Activated naive CD4-positive, alpha-beta T cell treated with anti-CD3 and anti-CD28 coated beads, Interleukin-2, amount 50 U/mL, for 24 hours (primary cell): ENCODE results near the gene C1orf167.

Source experiments
- H3K27ac Mint-ChIP-seq: one replicate; pipeline ENCODE4 v1.8.0; 2021; ENCODE audit warnings: mild to moderate bottlenecking, mixed read lengths
- H3K27me3 Mint-ChIP-seq: one replicate; pipeline ENCODE4 v1.8.0; 2021; ENCODE audit warnings: mixed read lengths
- H3K36me3 Mint-ChIP-seq: one replicate; pipeline ENCODE4 v1.8.0; 2021; ENCODE audit warnings: mixed read lengths
- H3K4me1 Mint-ChIP-seq: one replicate; pipeline ENCODE4 v1.8.0; 2021; ENCODE audit warnings: mixed read lengths
- H3K4me3 Mint-ChIP-seq: one replicate; pipeline ENCODE4 v1.8.0; 2021; ENCODE audit warnings: mild to moderate bottlenecking, mixed read lengths
- H3K9me3 Mint-ChIP-seq: one replicate; pipeline ENCODE4 v1.8.0; 2021; ENCODE audit warnings: mixed read lengths

Gene C1orf167

DNA sequence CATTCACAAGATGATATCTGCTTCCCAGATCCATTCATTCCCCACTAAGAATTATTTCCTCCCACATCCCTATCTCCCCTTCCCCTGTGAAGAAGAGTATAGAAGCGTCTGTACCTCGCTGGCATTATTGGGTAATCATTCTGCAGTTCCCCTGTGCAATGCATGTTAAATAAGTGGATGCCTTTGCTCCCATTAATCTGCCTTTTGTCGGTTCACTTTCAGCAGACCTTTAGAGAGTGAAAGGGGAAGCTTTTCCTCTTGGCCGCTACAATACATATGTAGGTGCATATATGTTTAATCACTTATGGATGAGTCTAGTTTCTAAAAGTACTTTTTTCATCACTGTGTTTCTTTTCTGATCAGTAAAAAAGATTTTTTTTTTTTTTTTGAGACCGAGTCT is 51.0 kb downstream of the C1orf167 start:
- no peaks in the 10 kb centered on the region for H3K27me3 Mint-ChIP-seq
- no peak overlapping the region for H3K4me3 Mint-ChIP-seq
- H3K9me3 Mint-ChIP-seq, result no peaks in the 10 kb centered on the region
- H3K36me3 Mint-ChIP-seq, result peaks cover 12% of the 10 kb centered on the region
- H3K4me1 Mint-ChIP-seq, result peaks cover 10% of the 10 kb centered on the region
- no peak overlapping the region for H3K27ac Mint-ChIP-seq

DNA sequence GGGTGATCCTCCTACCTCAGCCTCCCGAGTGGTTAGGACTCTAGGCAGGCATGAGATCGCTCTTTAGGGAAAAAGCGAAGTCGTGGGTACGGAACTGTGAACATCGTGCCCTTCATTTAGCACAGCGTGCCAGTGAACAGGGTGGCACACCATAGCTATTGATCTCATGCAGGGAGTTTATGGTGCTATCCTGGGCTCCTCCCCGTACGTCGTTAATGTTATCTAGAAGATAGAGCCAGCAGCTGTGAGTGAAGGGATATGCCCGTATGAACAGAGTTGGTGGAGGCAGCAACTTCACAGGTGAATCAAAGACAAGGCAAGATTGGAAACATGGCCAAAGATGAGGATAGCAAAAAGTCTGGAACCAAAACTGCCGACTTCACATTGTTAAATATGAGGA is 55.2 kb downstream of the C1orf167 start:
- H3K36me3 Mint-ChIP-seq, result peaks cover 17% of the 10 kb centered on the region
- H3K27me3 Mint-ChIP-seq, result no peaks in the 10 kb centered on the region
- no peak overlapping the region for H3K4me3 Mint-ChIP-seq
- no peaks in the 10 kb centered on the region for H3K9me3 Mint-ChIP-seq
- no peaks in the 10 kb centered on the region for H3K4me1 Mint-ChIP-seq
- no peak overlapping the region for H3K27ac Mint-ChIP-seq

DNA sequence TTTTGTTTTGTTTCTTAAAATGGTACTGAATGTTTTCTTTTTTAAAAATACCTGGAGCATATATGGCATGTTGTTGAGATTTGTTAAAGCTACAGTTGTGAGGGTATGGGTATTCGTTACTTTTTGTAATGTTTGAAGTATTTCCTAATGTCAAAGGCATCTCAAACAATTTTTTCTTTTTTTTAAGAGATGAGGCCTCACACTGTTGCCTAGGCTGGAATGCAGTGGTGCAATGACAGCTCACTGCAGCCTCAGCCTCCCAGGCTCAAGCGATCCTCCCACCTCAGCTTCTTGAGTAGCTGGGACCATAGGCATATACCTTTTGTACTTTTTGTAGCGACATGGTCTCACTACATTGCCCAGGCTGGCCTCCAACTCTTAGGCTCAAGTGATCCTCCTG is 60.1 kb downstream of the C1orf167 start:
- Mint-ChIP-seq H3K4me1 (no peaks in the 10 kb centered on the region), H3K27ac (no peak overlapping the region), H3K36me3 (peaks cover 12% of the 10 kb centered on the region), H3K27me3 (no peaks in the 10 kb centered on the region), H3K4me3 (no peak overlapping the region), H3K9me3 (no peaks in the 10 kb centered on the region)

DNA sequence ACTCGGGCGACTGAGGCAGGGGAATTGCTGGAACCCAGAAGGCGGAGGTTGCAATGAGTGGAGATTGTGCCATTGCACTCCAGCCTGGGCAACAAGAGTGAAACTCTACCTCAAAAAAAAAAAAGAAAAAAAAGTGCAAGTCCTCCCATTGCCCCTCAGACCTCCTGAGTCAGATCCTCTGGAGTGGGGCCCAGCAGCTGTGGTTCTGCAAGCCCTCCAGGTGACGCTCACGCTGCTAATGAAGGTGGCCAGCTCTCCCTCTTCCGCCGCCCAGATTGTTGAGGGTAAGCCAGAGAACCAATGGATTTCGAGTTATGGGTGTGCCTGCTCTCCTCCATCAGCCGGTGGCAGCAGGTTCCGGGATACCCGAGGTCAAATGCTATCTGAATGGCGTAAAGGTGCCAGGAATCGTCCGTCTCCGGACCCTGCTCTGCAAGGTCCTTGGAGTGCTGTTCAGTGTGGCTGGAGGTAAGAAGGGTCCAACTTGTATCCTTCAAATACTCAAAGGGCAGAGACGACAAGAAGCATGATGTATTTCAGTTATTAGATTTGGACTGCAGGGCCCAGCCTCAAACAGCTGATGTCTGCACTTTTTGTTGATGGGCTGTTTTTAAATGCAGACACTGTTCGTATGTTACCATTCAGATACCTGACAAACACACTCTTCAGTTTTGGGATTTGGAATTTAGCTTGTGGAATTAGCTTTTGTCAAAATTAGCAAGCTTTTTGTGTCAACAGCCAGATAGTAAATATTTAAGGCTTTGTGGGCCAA is 61.6 kb downstream of the C1orf167 start:
- H3K36me3 Mint-ChIP-seq, result peaks cover 9% of the 10 kb centered on the region
- H3K27me3 Mint-ChIP-seq, result no peaks in the 10 kb centered on the region
- no peak overlapping the region for H3K4me3 Mint-ChIP-seq
- no peaks in the 10 kb centered on the region for H3K4me1 Mint-ChIP-seq
- H3K9me3 Mint-ChIP-seq, result no peaks in the 10 kb centered on the region
- no peak overlapping the region for H3K27ac Mint-ChIP-seq

DNA sequence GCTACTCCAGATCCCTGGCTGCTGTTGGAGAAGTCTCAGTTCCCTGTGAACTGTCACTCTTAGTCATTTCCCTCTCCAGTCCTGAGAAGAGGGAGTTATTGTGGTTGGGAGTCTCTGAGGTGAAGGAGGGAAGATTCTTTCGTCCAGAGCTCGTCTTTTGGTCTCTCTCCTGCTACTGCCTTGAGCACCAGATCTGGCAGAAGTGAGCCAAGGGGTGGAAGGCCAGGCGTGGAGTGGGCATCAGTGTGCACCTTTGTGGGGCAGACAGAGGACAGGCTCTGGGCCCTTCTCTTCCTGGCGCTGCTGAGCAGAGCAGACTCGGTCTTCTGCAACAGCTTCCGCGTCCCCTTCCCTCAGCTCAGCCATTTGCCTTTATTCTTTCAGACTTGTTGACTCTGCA is 63.1 kb downstream of the C1orf167 start:
- Mint-ChIP-seq H3K4me3 (no peak overlapping the region), H3K36me3 (peaks cover 1% of the 10 kb centered on the region), H3K27ac (no peak overlapping the region), H3K4me1 (no peaks in the 10 kb centered on the region), H3K27me3 (no peaks in the 10 kb centered on the region), H3K9me3 (no peaks in the 10 kb centered on the region)

DNA sequence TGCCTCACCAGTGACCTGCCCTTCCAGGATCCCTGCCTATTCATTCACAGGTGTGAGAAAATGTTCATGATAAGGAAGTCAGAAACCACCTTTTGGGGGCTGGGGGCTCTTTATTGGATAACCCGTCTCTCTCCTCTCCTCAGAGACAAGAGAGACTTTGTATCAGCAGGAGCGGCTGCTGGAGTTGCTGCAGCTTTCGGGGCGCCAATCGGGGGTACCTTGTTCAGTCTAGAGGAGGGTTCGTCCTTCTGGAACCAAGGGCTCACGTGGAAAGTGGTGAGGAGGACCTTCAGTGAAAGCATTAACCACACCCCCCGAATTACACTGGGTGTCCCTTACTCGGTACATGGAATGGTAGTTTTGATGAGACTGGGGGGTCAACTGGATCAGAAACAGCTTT is 65.0 kb downstream of the C1orf167 start:
- no peaks in the 10 kb centered on the region for H3K9me3 Mint-ChIP-seq
- no peaks in the 10 kb centered on the region for H3K36me3 Mint-ChIP-seq
- H3K27ac Mint-ChIP-seq, result no peak overlapping the region
- no peaks in the 10 kb centered on the region for H3K4me1 Mint-ChIP-seq
- no peak overlapping the region for H3K4me3 Mint-ChIP-seq
- H3K27me3 Mint-ChIP-seq, result no peaks in the 10 kb centered on the region

DNA sequence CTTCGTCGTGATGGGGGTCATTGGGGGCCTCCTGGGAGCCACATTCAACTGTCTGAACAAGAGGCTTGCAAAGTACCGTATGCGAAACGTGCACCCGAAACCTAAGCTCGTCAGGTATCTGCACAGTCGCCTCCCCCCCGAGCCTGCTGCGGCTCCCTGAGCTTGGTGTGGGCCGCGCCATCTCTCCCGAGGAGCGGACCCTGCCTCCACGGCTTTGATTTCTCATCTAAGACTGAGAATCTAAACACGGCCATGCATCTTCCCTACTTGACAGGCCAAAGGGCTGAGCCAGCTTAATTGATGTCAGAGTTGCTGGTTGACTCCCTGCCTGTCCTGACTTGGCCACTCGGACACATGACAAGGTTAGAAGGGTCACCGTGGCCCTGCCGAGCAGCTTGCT is 66.5 kb downstream of the C1orf167 start:
- Mint-ChIP-seq H3K27me3 (no peaks in the 10 kb centered on the region), H3K9me3 (no peaks in the 10 kb centered on the region), H3K36me3 (no peaks in the 10 kb centered on the region), H3K4me1 (no peaks in the 10 kb centered on the region), H3K27ac (no peak overlapping the region), H3K4me3 (no peak overlapping the region)

DNA sequence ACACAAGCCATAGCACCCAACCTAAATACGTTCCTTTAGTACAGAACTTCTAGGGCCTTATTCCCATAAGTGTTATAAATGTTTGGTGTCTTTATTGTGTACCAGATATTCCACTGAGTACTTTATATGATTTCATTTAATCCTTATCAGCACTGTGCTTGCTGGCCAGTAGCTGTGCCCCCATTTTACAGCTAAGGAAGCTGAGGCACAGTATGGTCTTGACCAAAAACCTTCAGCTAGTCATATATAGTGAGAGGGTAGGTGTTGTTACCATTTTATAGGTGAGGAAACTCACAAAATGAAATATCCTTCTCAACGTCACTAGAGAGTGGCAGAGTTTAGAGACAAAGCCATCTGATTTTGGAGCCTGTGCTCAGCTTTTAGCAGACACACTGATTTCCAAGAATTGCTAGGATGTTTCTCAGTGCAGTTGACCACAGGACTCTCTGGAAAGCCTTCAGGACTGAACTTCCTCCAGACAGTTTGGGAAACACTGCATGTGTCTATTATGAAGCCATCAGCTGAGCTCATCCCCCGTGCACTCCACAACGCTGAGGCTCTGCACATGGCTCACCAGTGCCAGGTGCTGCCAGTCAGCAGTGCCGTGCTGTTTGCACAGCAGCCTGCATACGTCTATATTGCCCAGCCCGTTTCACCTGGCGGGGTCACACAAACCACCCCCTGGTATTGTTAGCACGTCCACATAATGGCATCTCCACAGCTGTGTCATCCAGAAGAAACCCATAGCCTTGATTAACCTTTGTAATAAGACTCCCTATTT is 70.1 kb downstream of the C1orf167 start:
- H3K27ac Mint-ChIP-seq, result no peak overlapping the region
- H3K36me3 Mint-ChIP-seq, result no peaks in the 10 kb centered on the region
- H3K9me3 Mint-ChIP-seq, result no peaks in the 10 kb centered on the region
- H3K4me3 Mint-ChIP-seq, result no peak overlapping the region
- no peaks in the 10 kb centered on the region for H3K4me1 Mint-ChIP-seq
- no peaks in the 10 kb centered on the region for H3K27me3 Mint-ChIP-seq

DNA sequence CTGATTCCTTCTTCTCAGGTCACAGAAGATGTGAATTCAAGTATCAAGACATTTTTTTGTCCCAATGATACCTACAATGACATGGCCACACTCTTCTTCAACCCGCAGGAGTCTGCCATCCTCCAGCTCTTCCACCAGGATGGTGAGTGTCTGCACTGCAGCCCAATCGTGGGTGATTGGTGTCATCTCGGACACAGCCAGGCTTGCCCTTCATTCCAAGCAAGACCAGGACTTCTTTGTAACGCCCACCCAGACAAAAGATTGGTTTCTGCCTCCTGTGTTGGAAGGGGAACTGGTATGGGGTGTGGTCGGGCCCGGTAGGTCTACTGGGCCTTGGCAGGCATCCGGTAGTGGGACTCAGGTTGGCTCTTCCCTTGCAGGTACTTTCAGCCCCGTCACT is 71.5 kb downstream of the C1orf167 start:
- no peak overlapping the region for H3K27ac Mint-ChIP-seq
- H3K4me1 Mint-ChIP-seq, result peaks cover under 1% of the 10 kb centered on the region
- H3K9me3 Mint-ChIP-seq, result no peaks in the 10 kb centered on the region
- H3K4me3 Mint-ChIP-seq, result no peak overlapping the region
- peaks cover under 1% of the 10 kb centered on the region for H3K36me3 Mint-ChIP-seq
- no peaks in the 10 kb centered on the region for H3K27me3 Mint-ChIP-seq

DNA sequence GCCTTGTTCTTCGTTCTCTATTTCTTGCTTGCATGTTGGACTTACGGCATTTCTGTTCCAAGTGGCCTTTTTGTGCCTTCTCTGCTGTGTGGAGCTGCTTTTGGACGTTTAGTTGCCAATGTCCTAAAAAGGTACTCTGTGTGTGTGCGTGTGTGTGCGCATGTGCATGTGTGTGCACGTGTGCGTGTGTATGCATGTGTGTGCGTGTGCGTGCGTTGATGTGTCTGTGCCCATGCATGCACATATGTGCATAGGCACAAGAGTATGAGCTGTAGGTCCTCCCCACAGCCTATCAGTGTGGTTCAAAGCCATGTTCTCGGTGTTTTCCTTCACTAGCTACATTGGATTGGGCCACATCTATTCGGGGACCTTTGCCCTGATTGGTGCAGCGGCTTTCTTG is 71.9 kb downstream of the C1orf167 start:
- no peak overlapping the region for H3K27ac Mint-ChIP-seq
- peaks cover 5% of the 10 kb centered on the region for H3K4me1 Mint-ChIP-seq
- H3K4me3 Mint-ChIP-seq, result no peak overlapping the region
- H3K27me3 Mint-ChIP-seq, result no peaks in the 10 kb centered on the region
- peaks cover 4% of the 10 kb centered on the region for H3K36me3 Mint-ChIP-seq
- no peaks in the 10 kb centered on the region for H3K9me3 Mint-ChIP-seq

DNA sequence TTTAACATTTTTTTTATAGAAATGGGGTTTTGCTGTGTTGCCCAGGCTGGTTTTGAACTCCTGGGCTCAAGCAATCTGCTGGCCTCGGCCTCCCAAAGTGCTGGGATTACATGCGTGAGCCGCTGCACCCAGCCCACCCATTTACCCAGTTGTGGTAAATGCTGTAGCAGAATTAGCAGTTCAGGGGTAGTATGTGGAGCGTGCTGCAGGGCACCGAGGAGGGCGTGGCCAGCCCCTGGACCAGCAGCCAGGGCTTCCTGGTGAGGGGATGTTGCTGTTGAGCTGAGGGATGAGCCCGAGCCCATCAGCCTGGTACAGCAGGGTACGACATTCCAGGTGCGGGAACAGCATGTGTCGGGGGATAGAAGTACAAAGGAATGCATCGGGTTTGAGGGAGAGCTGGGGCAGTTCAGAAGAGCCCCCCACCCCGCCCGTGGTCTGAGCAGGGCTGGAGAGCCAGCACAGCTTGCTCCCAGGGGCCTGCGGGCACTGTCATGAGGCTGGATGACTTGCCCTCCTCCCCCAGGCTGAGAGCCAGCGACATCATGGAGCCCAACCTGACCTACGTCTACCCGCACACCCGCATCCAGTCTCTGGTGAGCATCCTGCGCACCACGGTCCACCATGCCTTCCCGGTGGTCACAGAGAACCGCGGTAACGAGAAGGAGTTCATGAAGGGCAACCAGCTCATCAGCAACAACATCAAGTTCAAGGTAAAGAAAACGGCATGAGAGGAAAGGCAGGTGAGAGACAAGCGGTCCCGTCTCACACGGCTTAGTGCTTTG is 73.6 kb downstream of the C1orf167 start:
- Mint-ChIP-seq H3K9me3 (no peaks in the 10 kb centered on the region), H3K27me3 (no peaks in the 10 kb centered on the region), H3K4me3 (no peak overlapping the region), H3K4me1 (peaks cover 6% of the 10 kb centered on the region), H3K36me3 (peaks cover 4% of the 10 kb centered on the region), H3K27ac (no peak overlapping the region)

DNA sequence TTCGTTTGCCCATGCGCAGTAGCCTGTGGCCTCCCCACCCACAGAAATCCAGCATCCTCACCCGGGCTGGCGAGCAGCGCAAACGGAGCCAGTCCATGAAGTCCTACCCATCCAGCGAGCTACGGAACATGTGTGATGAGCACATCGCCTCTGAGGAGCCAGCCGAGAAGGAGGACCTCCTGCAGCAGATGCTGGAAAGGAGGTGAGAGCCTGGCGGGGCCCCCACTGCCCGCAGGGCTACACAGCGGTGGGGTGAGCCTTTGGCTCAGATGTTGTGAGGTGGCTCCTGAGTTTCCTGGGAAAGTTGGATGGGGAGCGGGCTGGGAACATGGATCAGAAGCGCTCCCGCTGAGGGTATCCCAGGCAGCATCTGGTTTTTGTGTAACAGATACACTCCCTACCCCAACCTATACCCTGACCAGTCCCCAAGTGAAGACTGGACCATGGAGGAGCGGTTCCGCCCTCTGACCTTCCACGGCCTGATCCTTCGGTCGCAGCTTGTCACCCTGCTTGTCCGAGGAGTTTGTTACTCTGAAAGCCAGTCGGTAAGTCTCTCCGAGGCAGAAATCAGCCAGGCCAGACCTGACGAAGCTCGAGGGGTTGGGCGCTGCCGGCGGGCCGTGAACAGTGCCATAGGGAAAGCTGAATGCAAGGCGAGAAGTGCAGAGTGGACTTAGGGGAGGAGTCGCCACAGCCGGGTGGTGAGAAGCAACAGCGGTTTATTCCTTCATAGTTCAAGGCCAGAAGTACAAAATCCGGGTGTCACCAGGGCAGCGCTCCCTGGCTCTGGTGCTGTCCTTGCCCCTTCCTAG is 75.2 kb downstream of the C1orf167 start:
- H3K4me1 Mint-ChIP-seq, result peaks cover 6% of the 10 kb centered on the region
- peaks cover 6% of the 10 kb centered on the region for H3K36me3 Mint-ChIP-seq
- no peaks in the 10 kb centered on the region for H3K27me3 Mint-ChIP-seq
- no peak overlapping the region for H3K4me3 Mint-ChIP-seq
- H3K9me3 Mint-ChIP-seq, result no peaks in the 10 kb centered on the region
- no peak overlapping the region for H3K27ac Mint-ChIP-seq

DNA sequence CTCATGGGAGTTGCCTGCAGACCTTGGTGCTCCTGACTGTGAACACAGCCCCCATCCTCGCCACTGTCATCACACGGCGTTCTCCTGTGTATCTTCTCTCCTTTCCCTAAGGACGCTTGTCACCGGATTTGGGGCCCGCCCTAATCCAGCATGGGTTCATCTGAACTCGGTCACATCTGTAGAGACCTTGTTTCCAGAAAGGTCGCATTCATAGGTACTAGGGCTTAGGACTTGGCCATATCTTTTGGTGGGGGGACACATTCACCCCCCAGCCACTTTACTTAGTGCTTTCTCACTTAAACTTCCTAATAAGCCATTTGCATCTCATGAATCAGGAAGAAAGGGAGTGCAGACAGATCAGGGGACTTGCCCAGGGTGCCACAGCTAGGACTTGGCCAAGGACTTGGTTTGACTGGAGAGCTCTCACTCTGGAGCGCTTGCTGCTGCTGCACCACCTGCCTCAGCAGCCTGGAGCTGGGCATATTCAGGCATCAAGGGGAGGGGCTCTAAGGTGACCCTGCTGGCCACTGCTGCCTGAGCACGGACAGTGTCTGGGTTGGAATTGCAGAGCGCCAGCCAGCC is 75.9 kb downstream of the C1orf167 start:
- Mint-ChIP-seq H3K4me3 (no peak overlapping the region), H3K9me3 (no peaks in the 10 kb centered on the region), H3K27ac (no peak overlapping the region), H3K4me1 (peaks cover 6% of the 10 kb centered on the region), H3K27me3 (no peaks in the 10 kb centered on the region), H3K36me3 (peaks cover 6% of the 10 kb centered on the region)

DNA sequence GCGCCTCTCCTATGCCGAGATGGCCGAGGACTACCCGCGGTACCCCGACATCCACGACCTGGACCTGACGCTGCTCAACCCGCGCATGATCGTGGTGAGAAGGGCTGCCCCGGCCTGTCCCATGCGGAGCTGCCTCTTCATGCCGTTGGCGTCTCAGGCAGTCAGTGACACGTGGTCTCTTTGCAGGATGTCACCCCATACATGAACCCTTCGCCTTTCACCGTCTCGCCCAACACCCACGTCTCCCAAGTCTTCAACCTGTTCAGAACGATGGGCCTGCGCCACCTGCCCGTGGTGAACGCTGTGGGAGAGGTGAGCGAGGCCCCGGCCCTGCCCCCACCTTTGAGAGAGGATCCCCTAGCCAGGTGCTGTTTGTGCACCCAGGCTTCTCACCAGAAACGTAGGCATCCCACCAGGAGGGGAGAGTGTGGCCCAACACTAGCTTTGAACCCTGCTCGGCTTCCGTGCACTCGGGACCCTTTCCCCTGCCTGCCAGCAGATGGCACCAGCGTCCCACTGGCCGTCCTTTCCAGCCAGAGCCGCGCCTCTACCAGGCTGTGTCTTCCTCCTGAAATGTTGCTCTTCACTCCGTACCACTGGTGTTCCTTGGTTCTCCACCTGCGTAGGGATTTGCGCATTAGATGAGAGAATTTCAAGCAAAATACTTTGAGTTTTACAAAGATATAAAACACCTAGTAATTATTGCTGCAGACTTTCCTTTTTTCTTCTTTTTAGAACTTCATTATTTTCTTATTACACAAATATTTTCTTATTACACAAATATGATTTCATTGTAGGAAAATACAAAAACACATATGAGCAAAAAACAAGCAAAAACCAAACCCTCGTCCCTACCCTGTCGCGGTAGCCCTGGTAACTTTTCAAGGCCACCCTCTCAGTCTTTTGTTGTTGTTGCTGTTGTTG is 76.6 kb downstream of the C1orf167 start:
- Mint-ChIP-seq H3K4me3 (no peak overlapping the region), H3K36me3 (peaks cover 9% of the 10 kb centered on the region), H3K9me3 (no peaks in the 10 kb centered on the region), H3K4me1 (peaks cover 6% of the 10 kb centered on the region), H3K27me3 (no peaks in the 10 kb centered on the region), H3K27ac (no peak overlapping the region)
